ENCODE measurements around the gene TRMO.

The TRMO gene

DNA sequence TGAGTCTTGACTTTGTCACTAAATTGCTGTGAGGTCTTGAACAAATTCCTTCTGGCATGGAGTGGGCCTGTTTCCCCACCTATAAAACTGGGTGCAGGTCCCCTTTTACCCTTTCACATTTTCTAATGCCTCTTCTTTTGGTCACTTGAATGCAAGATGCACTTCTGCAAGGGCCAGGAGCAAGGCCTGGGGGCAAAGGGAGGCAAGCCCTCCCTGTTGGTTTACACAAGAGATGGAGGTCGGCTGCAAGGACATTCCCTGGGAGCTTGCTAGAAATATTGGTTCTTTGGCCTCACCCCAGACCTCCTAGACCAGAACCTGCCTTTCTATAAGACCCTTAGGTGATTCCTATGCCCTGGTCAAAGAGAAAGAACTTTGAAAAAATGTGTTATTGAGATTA is 63.5 kb downstream of the TRMO start:
- no peak for DNase-seq (ENCODE audit: low spot score)

DNA sequence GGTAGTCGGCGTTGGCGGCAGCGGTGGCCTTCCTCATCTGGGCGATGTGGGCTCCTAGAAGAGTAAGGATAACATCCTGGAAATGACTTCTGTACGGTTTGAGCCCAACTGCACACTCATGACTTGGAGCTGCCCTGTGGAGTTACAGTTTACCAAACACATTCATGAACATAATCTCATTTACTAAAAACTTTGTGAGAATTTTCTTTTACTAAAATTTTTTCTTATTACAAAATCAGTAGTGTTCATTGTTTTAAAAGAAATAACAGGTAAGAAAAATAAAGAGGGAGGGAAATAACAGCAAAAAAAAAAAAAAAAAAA is 63.9 kb downstream of the TRMO start:
- DNase-seq (ENCODE audit: low spot score) = no peak

DNA sequence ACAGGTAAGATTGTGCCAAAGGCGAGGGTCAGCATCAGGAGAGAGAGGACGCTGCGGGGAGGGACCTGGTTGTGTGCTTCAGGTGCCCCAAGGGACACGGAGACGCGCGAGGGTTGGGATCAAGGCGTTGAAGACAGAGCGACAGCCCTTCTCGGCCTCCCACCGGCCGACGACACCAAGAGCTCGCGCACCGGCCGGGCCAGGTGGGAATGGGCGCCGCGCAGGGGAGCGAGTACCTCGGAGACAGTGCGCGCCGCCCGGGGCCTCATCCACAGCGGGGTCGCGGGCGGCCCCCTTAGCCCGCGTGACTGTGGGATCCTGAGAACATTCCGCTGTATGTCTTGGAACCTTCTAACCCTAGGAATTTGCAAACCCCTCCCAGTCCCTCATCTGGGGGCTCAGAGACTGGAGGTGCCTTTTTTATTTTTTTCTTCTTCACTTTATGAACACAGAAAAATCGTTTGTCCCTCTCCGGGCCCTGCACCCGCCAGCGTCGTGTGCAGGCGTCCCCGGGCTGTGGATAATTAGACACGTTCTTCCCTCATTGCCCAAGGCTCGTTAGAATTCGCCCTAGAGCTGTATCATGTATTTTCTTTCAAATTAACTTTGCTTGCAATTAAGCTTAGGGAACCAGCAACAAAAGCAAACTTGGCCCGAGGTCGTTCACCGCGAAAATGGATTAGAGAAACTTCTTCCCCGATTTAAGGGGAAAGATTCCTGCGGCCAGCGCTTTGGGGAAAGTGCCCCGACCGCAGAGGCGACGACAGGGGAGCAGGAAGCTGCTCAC is 64.5 kb downstream of the TRMO start:
- no peak for DNase-seq (ENCODE audit: low spot score)

DNA sequence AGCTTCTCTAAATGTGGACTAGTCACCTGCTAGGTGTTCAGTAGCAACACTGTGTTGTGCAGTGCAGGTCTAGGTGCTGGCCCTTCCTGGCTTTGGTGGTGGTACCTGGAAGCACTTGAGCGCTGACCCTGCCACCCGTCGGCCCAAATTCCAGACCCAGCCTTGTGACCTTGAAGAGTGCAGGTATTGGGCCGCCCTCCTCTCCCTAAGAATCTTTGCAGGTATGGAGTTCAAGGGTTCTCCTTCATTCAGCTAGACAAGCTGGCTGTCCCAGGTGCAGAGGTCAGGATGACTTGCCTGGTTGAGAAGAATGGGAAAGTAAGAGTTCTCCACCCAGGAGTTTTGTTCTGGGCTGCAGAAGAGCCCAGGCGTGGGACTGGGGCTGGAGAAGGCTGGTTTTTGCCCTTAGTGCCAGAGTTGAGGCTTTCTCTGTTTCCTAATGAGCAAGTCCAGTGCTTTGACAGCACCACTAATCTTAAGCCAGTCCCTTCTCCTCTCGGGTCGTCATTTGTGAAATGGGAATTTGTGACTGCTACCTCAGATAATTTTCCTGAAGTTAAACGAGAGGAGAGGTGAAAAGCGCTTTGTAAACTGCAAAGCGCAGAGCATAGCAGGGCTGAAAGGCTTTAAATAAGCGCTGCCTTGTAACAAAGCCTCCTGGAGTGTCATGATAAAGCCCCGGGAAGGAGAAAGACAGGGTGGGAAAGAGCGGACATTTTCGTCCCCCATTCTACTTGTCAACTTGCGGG is 65.3 kb downstream of the TRMO start:
- DNase-seq (ENCODE audit: low spot score) = no peak

DNA sequence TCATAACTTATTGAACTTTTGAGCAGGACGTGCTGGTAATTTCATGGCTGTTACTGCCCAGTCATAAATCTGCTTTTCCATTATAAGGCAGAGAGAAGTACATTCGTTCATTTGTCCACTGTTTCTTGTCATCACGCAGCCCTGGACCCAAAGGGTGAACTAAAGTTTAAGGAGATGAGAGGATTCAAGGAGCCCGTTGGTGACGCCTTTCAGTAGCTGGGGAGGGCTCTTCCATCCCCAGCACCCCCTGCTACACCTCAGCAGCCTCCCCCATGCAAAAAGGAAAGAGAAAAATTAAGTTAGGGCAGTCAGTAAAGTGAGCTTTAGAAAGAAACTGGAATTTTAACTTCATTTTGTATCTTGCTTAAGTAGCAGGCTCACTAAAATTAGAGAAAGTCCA is 66.4 kb downstream of the TRMO start:
- DNase-seq (ENCODE audit: low spot score) = no peak

DNA sequence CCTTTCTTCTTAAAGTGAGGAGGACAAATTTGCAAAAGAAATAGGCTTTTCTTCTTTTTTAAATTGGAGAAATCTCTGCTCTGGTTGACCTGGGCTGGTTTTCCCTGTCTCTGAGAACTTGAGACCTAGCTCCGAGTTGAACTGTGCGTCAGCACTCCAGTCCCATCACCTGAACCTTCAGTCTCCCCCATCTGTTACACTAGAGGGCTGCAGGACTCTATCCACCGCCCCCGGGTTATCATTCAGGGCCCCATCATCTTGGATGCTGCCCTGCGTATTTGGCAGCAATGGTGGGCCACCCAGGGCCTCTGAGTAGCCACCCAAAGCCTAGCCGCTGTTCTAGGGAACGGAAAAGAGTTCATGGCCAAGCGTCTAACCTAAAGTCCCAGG is 66.8 kb downstream of the TRMO start:
- no peak for DNase-seq (ENCODE audit: low spot score)

DNA sequence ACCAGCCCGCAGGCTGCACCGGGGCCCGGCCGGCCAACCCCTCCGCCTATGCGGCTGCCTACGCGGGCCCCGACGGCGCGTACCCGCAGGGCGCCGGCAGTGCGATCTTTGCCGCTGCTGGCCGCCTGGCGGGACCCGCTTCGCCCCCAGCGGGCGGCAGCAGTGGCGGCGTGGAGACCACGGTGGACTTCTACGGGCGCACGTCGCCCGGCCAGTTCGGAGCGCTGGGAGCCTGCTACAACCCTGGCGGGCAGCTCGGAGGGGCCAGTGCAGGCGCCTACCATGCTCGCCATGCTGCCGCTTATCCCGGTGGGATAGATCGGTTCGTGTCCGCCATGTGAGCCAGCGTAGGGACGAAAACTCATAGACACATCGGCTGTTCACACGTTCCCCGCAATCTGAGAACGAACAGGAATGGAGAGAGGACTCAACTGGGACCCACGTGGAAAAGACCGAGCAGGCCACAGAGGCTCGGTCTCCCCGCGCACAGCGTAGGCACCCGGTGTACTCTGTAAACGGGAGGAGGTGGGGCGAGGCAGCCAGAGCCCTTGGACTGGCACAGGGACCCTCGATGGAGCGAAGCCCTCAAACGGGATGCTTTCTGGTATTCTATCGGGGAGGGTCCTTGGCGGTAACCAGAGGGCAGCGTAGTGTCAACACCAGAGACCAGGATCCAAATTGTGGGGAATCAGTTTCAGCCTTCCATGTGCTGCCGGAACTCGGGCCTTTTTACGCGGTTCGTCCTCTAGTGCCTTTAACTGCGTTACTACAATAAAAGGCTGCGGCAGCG is 67.4 kb downstream of the TRMO start:
- DNase-seq (ENCODE audit: low spot score) = no peak
